IMR-90 (cell line): ENCODE data around the gene GPR157. TPM values are rescaled to one million over a fixed set of nuclear protein-coding genes. Genes with fewer than 3 reads are reported as not detected.

ENCODE experiments used
- ATAC-seq: fragments of 200-7000 bp; cut with Tn5 transposase; 2 replicates; pipeline ENCODE4 v1.9.1; 2020; ENCODE audit warnings: low read depth, mild to moderate bottlenecking, moderate library complexity
- BruUV-seq: library from RNA; stranded (reverse); fragments of 400-500 nt; replicated peaks from 2 replicates; lab custom pipeline; 2021; lab: Mats Ljungman, UMichigan
- CTCF ChIA-PET: fragments of 300-600 bp; formaldehyde crosslinking; extraction: SDS; loops from one replicate; lab custom pipeline; 2021; ENCODE audit warnings: antibody characterized with exemption; lab: Yijun Ruan, JAX
- POLR2A ChIA-PET: fragments of 300-600 bp; sonication (Branson Sonifier 250); formaldehyde crosslinking; loops from one replicate; lab custom pipeline; 2022; ENCODE audit warnings: antibody characterized with exemption; ENCODE audit not compliant: unreplicated experiment; lab: Charles Lee
- DNase-seq: peaks from one replicate; pipeline ENCODE4 v3.0.0; 2013
- H2AFZ ChIP-seq: replicated peaks from 2 replicates; pipeline ENCODE3; 2013; ENCODE audit warnings: low read length, mild to moderate bottlenecking; ENCODE audit not compliant: poor library complexity
- H2AK5ac ChIP-seq: 2 replicates; pipeline ENCODE4 v1.6.1; 2013; ENCODE audit warnings: low read depth, low read length, inconsistent platforms
- H2AK9ac ChIP-seq: replicated peaks from 2 replicates; pipeline ENCODE3; 2013; ENCODE audit warnings: mild to moderate bottlenecking, low read depth, low read length, moderate library complexity; ENCODE audit not compliant: poor library complexity
- H2BK120ac ChIP-seq: 2 replicates; pipeline ENCODE4 v1.6.1; 2013; ENCODE audit warnings: low read depth, low read length, inconsistent platforms
- H2BK15ac ChIP-seq: 3 replicates; pipeline ENCODE4 v1.6.1; 2013; ENCODE audit warnings: low read depth, low read length, inconsistent platforms
- H2BK20ac ChIP-seq: 2 replicates; pipeline ENCODE4 v1.6.1; 2013; ENCODE audit warnings: low read depth, mild to moderate bottlenecking, inconsistent platforms, low read length, moderate library complexity
- H2BK5ac ChIP-seq: 2 replicates; pipeline ENCODE4 v1.6.1; 2013; ENCODE audit warnings: mild to moderate bottlenecking, low read depth, low read length, inconsistent platforms; ENCODE audit not compliant: poor library complexity, severe bottlenecking
- H3K14ac ChIP-seq: replicated peaks from 2 replicates; pipeline ENCODE4 v1.6.1; 2013; ENCODE audit warnings: low read depth, low read length, inconsistent platforms
- H3K18ac ChIP-seq: 2 replicates; pipeline ENCODE4 v1.6.1; 2013; ENCODE audit warnings: low read depth, low read length, control low read depth
- H3K23ac ChIP-seq: 2 replicates; pipeline ENCODE4 v1.6.1; 2013; ENCODE audit warnings: low read depth, low read length, inconsistent platforms
- H3K27ac ChIP-seq: 2 replicates; pipeline ENCODE4 v1.5.1; 2013; ENCODE audit warnings: mild to moderate bottlenecking, control low read depth, low read length; ENCODE audit not compliant: insufficient read depth
- H3K27me3 ChIP-seq: 2 replicates; pipeline ENCODE4 v1.6.1; 2013; ENCODE audit warnings: low read length; ENCODE audit not compliant: control insufficient read depth, insufficient read depth
- H3K36me3 ChIP-seq: 2 replicates; pipeline ENCODE4 v1.6.1; 2013; ENCODE audit warnings: low read length, mixed read lengths; ENCODE audit not compliant: control insufficient read depth, insufficient read depth
- H3K4ac ChIP-seq: 2 replicates; pipeline ENCODE4 v1.6.1; 2013; ENCODE audit warnings: low read depth, low read length, inconsistent platforms
- H3K4me1 ChIP-seq: 2 replicates; pipeline ENCODE4 v1.6.1; 2013; ENCODE audit warnings: low read length, mixed read lengths; ENCODE audit not compliant: control insufficient read depth, insufficient read depth
- H3K4me2 ChIP-seq: 2 replicates; pipeline ENCODE4 v1.6.1; 2013; ENCODE audit warnings: low read depth, mild to moderate bottlenecking, control low read depth, low read length, moderate library complexity
- H3K4me3 ChIP-seq: 2 replicates; pipeline ENCODE4 v1.5.1; 2013; ENCODE audit warnings: low read depth, mild to moderate bottlenecking, control low read depth, low read length, moderate library complexity; ENCODE audit not compliant: insufficient read depth
- H3K56ac ChIP-seq: 2 replicates; pipeline ENCODE4 v1.6.1; 2013; ENCODE audit warnings: low read length, inconsistent platforms; ENCODE audit not compliant: insufficient read depth; ENCODE audit errors: extremely low read depth
- H3K79me1 ChIP-seq, 2 experiments: 2 replicates each; pipeline ENCODE4 v1.6.1; 2013; ENCODE audit warnings: low read length in 2 of 2, inconsistent platforms in 1 of 2, low read depth in 1 of 2
- H3K9ac ChIP-seq: 2 replicates; pipeline ENCODE4 v1.6.1; 2013; ENCODE audit warnings: low read depth, low read length, control low read depth
- H3K9me1 ChIP-seq: 2 replicates; pipeline ENCODE4 v1.6.1; 2013; ENCODE audit warnings: low read length, inconsistent platforms; ENCODE audit not compliant: insufficient read depth
- H3K9me3 ChIP-seq: 2 replicates; pipeline ENCODE4 v1.6.1; 2013; ENCODE audit warnings: low read length; ENCODE audit not compliant: control insufficient read depth, insufficient read depth
- H4K20me1 ChIP-seq: 2 replicates; pipeline ENCODE4 v1.6.1; 2013; ENCODE audit warnings: low read length, inconsistent platforms; ENCODE audit not compliant: insufficient read depth
- H4K5ac ChIP-seq: 2 replicates; pipeline ENCODE4 v1.6.1; 2013; ENCODE audit warnings: mild to moderate bottlenecking, low read depth, low read length, control low read depth
- H4K8ac ChIP-seq, 2 experiments: 2 replicates each; pipeline ENCODE4 v1.6.1; 2013; ENCODE audit warnings: low read depth in 2 of 2, low read length in 2 of 2, control low read depth in 1 of 2, inconsistent platforms in 1 of 2
- H4K91ac ChIP-seq: 2 replicates; pipeline ENCODE4 v1.6.1; 2013; ENCODE audit warnings: low read depth, low read length, inconsistent platforms; ENCODE audit not compliant: insufficient read depth
- BHLHE40 ChIP-seq: fragments of 150-350 bp; IDR thresholded peaks from 2 replicates; pipeline ENCODE4 v1.6.1; 2016; ENCODE audit warnings: mild to moderate bottlenecking, low read depth, low read length
- CEBPB ChIP-seq: IDR thresholded peaks from 2 replicates; pipeline ENCODE4 v1.6.1; 2012; ENCODE audit warnings: low read depth, low read length, improper control_type of control experiment
- CHD1 ChIP-seq: IDR thresholded peaks from 2 replicates; pipeline ENCODE4 v1.6.1; 2012; ENCODE audit warnings: low read depth, low read length, improper control_type of control experiment
- CTCF ChIP-seq: conservative IDR thresholded peaks from 2 replicates; pipeline ENCODE4 v1.5.1; 2012; ENCODE audit warnings: mild to moderate bottlenecking, low read depth, low read length, improper control_type of control experiment
- ELK1 ChIP-seq: fragments of 150-350 bp; IDR thresholded peaks from 2 replicates; pipeline ENCODE4 v1.6.1; 2016; ENCODE audit warnings: low read depth, mild to moderate bottlenecking, low read length, moderate library complexity, borderline replicate concordance
- MAFK ChIP-seq: IDR thresholded peaks from 2 replicates; pipeline ENCODE4 v1.6.1; 2012; ENCODE audit warnings: low read depth, low read length, improper control_type of control experiment
- MAZ ChIP-seq: IDR thresholded peaks from 2 replicates; pipeline ENCODE4 v1.6.1; 2012; ENCODE audit warnings: low read depth, mild to moderate bottlenecking, low read length, improper control_type of control experiment, moderate library complexity, borderline replicate concordance
- MXI1 ChIP-seq: IDR thresholded peaks from 2 replicates; pipeline ENCODE4 v1.6.1; 2012; ENCODE audit warnings: low read depth, mild to moderate bottlenecking, low read length, moderate library complexity, borderline replicate concordance
- NFE2L2 ChIP-seq: fragments of 150-350 bp; IDR thresholded peaks from 2 replicates; pipeline ENCODE4 v1.6.1; 2016; ENCODE audit warnings: low read depth, mild to moderate bottlenecking, low read length
- POLR2A ChIP-seq: IDR thresholded peaks from 2 replicates; pipeline ENCODE4 v1.6.1; 2012; ENCODE audit warnings: mild to moderate bottlenecking, low read depth, low read length
- RAD21 ChIP-seq: IDR thresholded peaks from 2 replicates; pipeline ENCODE4 v1.6.1; 2012; ENCODE audit warnings: low read length, improper control_type of control experiment
- RCOR1 ChIP-seq: IDR thresholded peaks from 2 replicates; pipeline ENCODE4 v1.6.1; 2012; ENCODE audit warnings: mild to moderate bottlenecking, low read length, improper control_type of control experiment; ENCODE audit not compliant: insufficient replicate concordance
- RFX5 ChIP-seq: IDR thresholded peaks from 2 replicates; pipeline ENCODE4 v1.8.0; 2012; ENCODE audit warnings: low read depth, mild to moderate bottlenecking, low read length, moderate library complexity
- USF2 ChIP-seq: fragments of 150-350 bp; IDR thresholded peaks from 2 replicates; pipeline ENCODE4 v1.6.1; 2017; ENCODE audit warnings: mild to moderate bottlenecking, antibody characterized with exemption, low read length, low read depth
- WGBS, 2 experiments: methylation state at CpG; one replicate each; pipeline versions ENCODE4 v1.1.5 to v1.1.7; 2013; ENCODE audit warnings: missing lambda C conversion rate in 2 of 2; ENCODE audit not compliant: insufficient read length in 1 of 2; ENCODE audit errors: extremely low coverage in 2 of 2; 5-methylcytosine and 5-hydroxymethylcytosine counted together
- dilution Hi-C: fragments of 300-500 bp; cut with HindIII; formaldehyde crosslinking; loops from one replicate; pipeline ENCODE4 v1.14.3; 2018; ENCODE audit warnings: low sequenced_read_pairs; ENCODE audit not compliant: unreplicated experiment
- in situ Hi-C: fragments of 300-500 bp; cut with MboI; formaldehyde crosslinking; loops from 3 replicates; pipeline ENCODE4 v1.14.3; 2019; ENCODE audit warnings: low sequenced_read_pairs, inconsistent platforms, mixed read lengths
- intact Hi-C: fragments of 100-400 bp; cut with micrococcal nuclease; formaldehyde crosslinking; loops from 2 replicates; pipeline ENCODE4 v1.10.0; 2022
- polyA plus RNA-seq, 3 experiments: library from polyadenylated mRNA; depleted of rRNA; stranded (reverse); fragments of >200 nt; gene quantifications; 2 replicates each; pipeline ENCODE4 v1.2.3, GENCODE V29; 2012; ENCODE audit warnings: low replicate concordance in 1 of 3
- total RNA-seq: library from RNA; depleted of rRNA; stranded (reverse); fragments of >200 nt; gene quantifications from 2 replicates; pipeline ENCODE4 v1.2.3, GENCODE V29; 2012

GPR157 gene
- total and polyA plus RNA-seq, 2 of the 4 experiments (the other 2 are of a cell fraction) = 1.8 to 2.7 TPM

GRCh38 chr1:9145714-9146113, 16.8 kb upstream of the GPR157 start:
- H2AFZ ChIP-seq = no peak overlapping the region
- H3K23ac ChIP-seq = no peak overlapping the region
- H3K9me3 ChIP-seq = no peaks in the 10 kb centered on the region
- peaks cover 27% of the 10 kb centered on the region for H4K20me1 ChIP-seq
- no peak overlapping the region for H2BK5ac ChIP-seq
- BruUV-seq = no TSS peak
- peaks cover 9% of the 10 kb centered on the region; the same call in 1 of the 2 replicates for H3K9me1 ChIP-seq
- H3K27me3 ChIP-seq = no peaks in the 10 kb centered on the region
- H3K4me1 ChIP-seq = peaks cover 9% of the 10 kb centered on the region; the same call in 1 of the 2 replicates
- ChIA-PET POLR2A (interaction anchor here (0.6 kb wide), 1 partner anchor 13 kb away, joined by 6 read pairs; no protein-coding TSS in a partner anchor), CTCF (no interaction called here)
- no peak overlapping the region for H2AK9ac ChIP-seq
- H4K91ac ChIP-seq = no peak overlapping the region
- H4K8ac ChIP-seq = no peak overlapping the region
- intact Hi-C loops = loop anchor here (2.0 kb wide), 1 partner anchor 13 kb away; no protein-coding TSS in a partner anchor
- no peak overlapping the region for H3K4me2 ChIP-seq
- H3K18ac ChIP-seq = no peak overlapping the region
- H2BK15ac ChIP-seq = no peak overlapping the region
- H2BK120ac ChIP-seq = no peak overlapping the region
- in situ Hi-C loops = loop anchor here (25.0 kb wide), 1 partner anchor 342 kb away; no protein-coding TSS in a partner anchor
- 74% methylated on average over 3 of the region's 5 CpGs; no CpG with 5 or more reads in 1 of the 2 experiments for WGBS, 2 experiments
- H3K79me1 ChIP-seq = peaks cover 3 to 34% of the 10 kb centered on the region in 2 experiments; a peak in 3 of 4 replicates
- H4K5ac ChIP-seq = no peak overlapping the region
- no peak for ATAC-seq
- DNase-seq = no peak
- no peak overlapping the region for H2AK5ac ChIP-seq
- no peak overlapping the region for H2BK20ac ChIP-seq
- no peak overlapping the region for H3K27ac ChIP-seq
- no peak overlapping the region for H3K14ac ChIP-seq
- H3K4ac ChIP-seq = no peak overlapping the region
- TF ChIP-seq RCOR1 = no peak
- no peak for TF ChIP-seq BHLHE40
- TF ChIP-seq MAZ = no peak
- no peak for TF ChIP-seq ELK1
- no peak for TF ChIP-seq CTCF
- no peak for TF ChIP-seq USF2
- TF ChIP-seq RAD21 = no peak
- TF ChIP-seq MAFK = no peak
- TF ChIP-seq POLR2A = no peak
- no peak for TF ChIP-seq CEBPB
- no peak for TF ChIP-seq RFX5
- TF ChIP-seq CHD1 = no peak
- no peak for TF ChIP-seq NFE2L2
- TF ChIP-seq MXI1 = no peak
- no peak overlapping the region for H3K56ac ChIP-seq
- H3K9ac ChIP-seq = no peak overlapping the region
- H3K4me3 ChIP-seq = no peak overlapping the region
- peaks cover 10% of the 10 kb centered on the region for H3K36me3 ChIP-seq
- dilution Hi-C loops = no loop called here
